ENCODE measurements around the gene NEDD8. TPM values are rescaled to one million over a fixed set of nuclear protein-coding genes. Genes with fewer than 3 reads are reported as not detected.

Gene NEDD8
- 62.3 TPM for total RNA-seq

DNA sequence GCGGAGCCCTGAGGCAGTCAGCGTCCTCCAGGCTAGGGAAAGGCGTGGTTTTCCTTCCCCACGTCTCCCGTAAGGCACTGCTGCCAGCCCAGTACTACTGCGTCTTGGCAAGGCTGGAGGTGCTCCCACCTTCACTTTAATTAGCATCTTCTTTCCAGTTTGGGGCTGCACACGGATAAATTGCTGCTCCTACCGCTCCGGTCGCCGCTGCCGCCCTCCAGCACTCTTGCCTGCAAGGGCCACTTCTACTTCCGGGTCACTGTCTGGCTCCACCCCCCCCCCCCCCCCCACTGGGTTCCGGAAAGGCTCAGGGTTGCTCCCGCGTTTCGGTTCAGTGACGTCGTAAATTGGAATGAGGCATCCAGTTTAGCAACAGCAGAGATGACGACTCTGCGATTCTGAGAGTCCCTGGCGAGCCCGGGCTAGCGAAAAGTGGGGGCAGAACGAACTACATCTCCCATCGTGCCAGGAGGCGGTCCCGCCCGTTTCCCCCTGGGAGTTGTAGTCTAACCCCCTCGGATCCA, at the start of gene NEDD8:
TSS of gene NEDD8 (minus strand) at position 247 of the 524 bp plus-strand sequence. CDS start at position 147, 100 bp downstream.

DNA sequence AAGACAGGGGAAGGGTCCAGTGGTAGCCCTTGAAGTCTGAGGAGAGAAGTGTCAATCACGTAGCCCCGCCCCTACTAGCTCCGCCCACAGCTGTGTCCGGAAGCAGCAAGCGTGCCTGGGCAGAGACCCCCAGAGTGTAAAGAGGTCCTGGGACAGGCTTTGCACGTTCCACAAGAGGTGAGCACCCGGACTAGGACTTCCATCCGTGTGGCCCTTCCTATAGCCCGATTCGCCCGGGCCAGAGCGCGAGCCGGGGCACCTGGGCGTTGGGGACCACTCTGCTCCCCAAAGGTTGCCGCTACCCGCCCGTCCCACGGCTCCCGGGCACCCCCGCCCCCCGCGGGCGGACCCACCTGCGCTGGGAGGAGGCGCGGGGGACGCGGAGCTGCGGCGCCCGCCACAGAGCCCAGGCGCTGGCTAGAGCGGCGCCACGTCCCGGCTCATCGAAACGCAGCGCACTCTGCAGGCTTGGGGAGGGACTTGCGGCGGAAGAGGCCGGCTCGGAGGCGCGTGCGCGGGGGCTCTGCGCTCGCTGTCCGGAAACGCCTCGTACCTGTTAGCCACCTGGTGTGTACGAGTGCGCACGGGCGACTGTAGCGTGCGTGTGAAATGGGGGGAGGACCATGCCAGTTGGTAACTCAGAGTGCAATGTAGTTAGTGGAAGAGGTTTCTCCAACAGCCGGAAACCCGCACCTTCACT, 39.1 kb upstream of the NEDD8 start, which contains the start of gene RABGGTA:
TSS of gene RABGGTA (minus strand) at position 464 of the 700 bp plus-strand sequence. CDS start 482 bp downstream, outside the sequence.

DNA sequence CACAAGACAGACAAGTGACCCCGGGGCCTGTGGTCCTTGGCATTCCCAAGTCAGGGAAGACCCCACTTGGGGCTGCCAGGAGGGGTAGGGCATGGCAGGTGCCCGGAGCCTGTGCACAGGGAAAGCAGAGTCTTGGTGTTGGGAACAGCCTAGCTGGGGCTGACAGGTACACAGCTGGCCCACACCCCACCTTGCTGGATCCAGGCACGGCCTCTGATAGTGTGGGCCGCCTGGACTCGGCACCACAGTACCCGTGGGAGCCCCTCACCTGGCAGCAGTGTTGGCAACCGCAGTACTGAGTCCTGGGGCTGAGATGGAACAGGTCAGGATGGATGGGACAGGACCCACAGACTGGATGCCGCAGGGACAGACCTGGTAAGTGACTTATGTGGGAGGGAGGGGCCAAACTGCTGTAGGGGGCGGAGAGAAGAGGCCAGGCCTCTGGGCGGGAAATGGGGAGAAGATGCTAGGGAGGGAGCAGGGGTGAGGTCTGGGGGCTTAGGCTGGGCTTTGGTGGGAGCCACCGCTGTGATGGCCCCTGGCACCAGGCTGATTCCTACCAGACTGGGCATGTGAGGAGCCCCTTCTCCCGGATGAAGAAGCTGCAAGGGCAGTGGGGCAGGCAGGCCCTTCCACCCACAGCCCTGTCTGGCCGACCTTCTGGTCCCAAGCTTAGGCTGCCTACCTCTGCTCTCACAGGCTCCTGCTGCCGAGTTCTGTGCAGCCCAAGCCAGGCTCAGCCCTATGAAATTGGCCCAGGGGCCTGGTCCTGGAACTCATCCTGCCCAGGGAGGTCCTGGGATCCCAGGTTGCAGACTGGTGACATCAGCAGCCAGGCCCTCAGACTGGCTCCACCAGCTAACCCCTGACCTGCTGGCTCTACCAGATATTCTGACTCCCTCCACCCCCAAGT, 30.9 kb upstream of the NEDD8 start, which contains the start of gene TGM1:
TSS of gene TGM1 (minus strand) at position 357 of the 913 bp plus-strand sequence. CDS start 825 bp downstream, outside the sequence.

DNA sequence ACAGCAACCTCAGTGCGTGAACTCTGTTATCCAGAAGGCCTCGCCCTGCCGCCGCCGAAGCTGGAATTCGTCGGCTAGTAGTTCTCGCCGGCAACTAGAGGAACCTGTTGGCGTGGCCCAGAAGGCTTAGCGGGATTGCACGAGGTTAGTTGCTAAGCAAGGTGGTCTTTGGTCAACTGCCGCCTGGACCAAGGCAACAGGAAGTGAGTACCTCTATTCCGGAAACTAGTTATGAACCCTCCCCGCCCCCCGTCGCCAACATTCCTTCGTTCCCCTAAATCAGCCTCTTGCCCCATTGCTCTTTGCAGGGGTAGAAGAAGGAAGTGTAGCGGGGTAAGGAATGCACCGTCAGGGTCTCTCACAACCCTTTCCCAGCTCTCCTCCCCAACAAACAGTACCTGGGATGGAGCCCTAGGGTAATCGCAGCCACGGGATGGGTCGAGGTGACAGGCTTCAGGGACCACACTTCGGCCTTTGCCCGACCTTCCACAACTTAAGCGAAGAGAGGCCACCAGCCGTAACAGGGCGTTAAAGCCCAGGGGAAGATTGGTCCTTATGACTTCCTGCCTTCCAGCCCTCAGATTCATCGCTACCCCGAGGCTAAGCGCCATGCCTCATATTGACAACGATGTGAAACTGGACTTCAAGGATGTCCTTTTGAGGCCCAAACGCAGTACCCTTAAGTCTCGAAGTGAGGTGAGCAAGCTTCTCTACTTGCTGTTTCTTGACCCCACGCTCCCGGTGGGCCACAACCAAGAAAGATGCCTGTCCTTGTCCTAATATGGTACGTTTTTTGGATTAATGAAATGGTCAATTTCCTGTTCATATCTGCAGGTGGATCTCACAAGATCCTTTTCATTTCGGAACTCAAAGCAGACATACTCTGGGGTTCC, 724 bp upstream of the NEDD8 start, which contains the start of gene GMPR2:
TSS of gene GMPR2 (plus strand) at position 285 of the 893 bp plus-strand sequence. CDS start at position 610, 325 bp downstream.

DNA sequence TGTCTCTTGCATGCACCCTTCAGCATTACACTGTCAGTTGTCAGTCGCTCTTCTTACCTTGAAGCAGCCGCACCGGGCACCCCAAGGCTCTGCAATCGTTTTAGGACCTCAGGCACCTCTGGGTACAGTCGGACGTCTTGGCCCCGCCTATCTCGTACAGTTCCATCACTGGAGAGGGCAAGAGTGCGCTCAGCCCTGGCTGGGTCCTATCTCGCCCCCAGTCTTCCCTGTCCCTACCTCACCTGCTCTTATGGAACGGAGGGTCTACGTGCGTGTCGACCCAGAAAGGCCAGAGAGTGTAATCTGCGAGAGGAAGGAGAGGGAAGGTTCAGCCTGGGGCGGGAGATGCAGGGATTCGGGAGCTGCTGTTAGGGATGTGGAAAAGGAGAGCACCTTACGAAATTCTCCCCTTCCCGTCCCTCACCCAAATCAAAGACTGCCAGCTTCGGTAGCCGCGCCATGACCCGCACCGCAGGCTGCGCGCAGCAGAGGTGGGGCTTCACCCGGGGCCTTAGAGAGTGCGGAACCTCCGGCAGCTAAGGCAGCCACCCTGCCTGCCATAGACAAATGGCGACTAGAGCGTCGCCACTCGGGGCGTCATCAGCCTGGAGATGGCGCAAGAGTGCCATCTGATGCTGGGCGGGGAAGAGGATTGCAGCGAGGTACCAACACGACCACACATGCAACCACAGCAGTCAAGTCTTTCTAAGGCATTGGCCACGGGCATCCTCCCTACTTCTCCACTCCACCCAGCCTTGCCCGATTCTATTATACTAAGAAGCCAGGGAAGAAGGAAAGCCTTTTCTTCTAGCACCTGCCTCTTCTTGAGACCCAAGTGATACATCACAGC, 16.4 kb downstream of the NEDD8 start, which contains the start of gene MDP1:
TSS of gene MDP1 (minus strand) at position 572 of the 850 bp plus-strand sequence. CDS start at position 461, 111 bp downstream.

DNA sequence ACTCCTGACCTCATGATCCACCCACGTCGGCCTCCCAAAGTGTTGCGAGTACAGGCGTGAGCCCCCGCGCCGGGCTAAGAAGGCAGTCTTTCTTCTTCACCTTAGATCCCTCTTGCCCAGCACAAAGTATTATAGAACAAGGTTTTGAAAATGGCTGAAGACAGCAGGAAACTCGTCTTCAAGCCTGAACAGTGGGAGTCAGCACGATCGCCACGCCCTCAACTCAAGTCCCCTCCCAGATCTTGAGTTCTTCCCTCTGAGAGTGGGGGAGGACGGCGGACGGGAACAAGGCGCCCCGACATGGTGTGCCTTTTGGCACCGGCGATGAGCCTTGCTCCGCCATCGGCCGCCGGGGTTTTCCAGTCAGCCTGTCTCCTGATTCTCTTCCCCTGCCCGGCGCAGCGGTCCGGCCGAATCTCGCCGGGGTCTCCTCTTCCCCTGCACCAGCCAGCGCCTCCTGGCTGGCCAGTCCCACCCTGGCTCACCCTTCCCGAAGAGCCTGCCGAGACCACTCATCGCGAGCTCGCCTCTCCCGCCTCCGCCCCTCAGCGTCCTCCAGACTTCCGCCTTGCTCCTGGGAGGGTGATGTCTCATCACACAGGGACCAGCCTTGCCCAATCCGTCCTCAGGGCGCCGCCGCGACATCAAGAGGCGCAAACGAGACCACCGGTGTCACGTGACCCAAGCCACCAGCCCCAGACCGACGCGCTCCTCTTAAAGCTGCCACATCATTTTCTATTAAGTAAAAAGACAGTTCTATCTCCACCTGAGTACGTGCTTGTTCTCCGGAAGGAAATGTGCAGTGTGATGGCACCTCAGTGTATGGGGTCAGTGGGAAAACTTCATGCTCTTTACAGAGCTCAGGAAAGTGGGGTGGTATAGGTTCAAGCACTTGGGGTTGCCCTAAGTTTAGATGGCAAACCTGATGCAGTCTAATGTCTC, 19.0 kb downstream of the NEDD8 start, which contains the start of gene CHMP4A:
TSS of gene CHMP4A (minus strand) at position 565 of the 942 bp plus-strand sequence. CDS start at position 516, 49 bp downstream.

DNA sequence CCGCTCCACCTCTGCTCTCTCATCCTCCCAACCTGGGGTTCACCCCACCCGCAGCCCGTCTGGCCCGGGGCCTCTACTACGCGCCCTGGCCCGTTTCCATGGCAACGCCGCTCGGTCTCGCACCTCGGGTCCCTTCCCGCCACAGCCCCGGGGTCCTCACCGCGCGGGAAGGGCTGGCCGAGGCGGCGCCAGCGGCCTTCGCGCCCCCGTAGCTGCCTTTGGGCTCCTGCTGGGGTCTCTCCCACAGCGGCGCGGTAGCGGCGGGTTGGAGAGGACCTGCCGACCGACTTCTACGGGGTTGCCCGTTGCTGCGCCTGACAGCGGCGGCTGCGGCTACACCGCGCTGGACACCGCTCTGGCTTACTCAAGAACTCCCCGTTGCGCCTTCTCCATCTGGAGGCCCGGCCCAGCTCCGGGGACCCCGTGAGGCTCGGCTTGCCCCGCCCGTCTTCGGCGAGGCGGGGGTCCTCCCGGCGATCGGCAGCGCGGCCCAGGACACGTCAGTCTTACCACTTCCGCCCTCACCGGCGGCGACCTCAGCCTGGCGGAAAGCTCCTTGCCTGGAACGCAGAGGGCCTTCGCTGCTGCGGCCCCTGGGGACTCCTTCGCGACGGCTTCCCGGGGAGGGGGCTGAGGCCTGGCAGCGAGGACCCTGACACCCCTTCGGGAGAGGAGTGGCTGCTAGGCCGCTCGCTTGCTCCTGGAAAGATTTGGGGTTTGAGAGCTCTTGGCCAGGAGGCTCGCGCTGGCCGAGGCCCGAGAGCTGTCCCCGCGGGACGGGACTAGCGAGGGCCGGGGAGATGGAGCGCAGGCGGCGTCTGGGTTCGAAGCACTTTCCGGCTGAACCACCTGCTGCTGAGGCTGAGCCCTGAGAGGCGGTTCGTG, 36.7 kb downstream of the NEDD8 start, which contains the start of gene TM9SF1:
TSS of gene TM9SF1 (minus strand) at position 256 of the 885 bp plus-strand sequence. CDS start 422 bp downstream, outside the sequence.

DNA sequence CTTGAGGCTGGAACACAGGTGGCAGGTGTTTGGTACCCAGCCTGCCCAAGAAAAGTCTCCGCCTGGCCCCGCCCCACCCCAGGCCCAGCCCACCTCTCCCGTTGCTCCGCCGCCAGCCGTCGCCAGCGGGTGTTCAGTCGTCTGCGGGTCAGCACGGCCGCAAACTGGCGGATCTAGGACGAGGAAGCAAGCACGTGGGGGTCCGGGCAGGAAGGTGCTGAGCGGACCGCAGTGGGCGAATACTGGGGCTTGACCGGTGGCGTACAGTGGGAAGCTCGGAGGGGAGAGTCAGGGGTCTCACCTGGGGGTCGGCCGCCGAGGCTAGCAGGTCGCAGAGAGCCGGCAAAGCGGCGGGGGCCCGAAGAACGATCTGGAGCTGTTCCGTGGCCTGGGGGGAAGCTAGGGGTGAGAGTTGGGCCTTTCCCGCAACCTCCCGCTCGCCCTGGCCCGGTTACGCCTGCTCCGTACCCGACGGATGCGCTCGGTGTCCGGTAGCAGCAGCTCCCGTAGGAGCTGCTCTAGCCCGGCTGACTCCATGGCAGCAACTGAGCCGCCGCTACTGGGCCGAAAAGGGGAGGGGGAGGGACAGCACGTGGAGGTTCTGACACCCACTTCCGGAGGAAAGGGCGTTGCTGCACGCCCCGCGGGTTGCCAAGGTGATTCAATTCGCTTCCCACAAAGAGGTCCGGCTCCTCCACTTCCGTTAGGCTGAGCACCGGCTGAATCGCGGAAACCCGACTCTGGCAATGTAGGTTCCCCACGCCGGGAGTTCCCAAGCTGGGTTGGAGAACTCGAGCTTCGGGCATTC, 43.7 kb downstream of the NEDD8 start, which contains the start of gene IPO4:
TSS of gene IPO4 (minus strand) at position 566 of the 808 bp plus-strand sequence. CDS start at position 537, 29 bp downstream.

DNA sequence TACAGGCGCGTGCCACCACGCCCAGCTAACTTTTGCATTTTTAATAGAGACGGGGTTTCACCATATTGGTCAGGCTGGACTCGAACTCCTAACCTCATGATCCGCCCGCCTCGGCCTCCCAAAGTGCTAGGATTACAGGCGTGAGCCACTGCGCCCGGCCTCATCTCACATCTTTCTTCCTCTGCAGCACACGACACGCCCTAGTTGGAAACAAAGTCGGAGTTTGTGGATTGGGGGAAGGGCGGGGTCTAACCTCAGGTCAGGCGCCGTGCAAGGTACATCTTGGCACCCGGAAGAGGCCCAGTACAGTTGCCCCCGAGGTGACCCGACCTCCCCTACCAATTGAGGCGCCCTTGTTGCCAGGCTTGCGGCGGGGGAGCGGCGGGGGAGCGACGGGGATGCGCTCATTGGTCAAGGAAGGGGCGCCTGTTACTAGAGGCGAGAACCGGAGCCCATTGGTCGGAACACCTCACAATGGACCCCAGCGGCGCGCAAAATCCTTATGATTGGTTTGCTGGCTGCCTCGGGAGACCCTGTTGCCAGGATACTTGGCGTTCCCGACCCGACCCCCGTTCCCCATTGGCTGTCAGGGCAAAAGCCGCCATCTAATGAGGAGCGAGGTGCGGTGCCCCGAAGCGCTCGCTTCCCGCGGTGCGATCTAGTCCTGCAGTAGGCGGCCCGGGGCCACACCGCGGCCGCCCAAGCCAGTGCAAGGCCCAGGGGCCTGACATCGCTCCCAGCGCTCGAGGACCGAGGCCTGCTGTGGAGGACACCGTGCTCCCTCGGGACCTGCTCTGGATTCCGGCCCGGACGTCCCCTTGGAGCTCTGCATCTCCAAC, 60.5 kb downstream of the NEDD8 start, which contains the start of gene REC8:
TSS of gene REC8 (plus strand) at position 659 of the 839 bp plus-strand sequence. CDS start 473 bp downstream, outside the sequence.

Small RNA genes lying within 50 kb of the gene (small RNA-seq; reads per million reads assigned to genes)
- gene AL136295.4 (ENCODE audit: low replicate concordance) (not detected), gene CHMP4A (ENCODE audit: low replicate concordance) (not detected), gene IPO4 (ENCODE audit: low replicate concordance) (not detected), gene MDP1 (ENCODE audit: low replicate concordance) (not detected)

Other genes starting within 250 kb of the NEDD8 start
- 4.4 TPM for gene DHRS4L2, start 243.4 kb downstream of the NEDD8 start, total RNA-seq
- gene CARMIL3, start 180.4 kb downstream of the NEDD8 start, total RNA-seq = 51.6 TPM
- 27.2 TPM for gene CPNE6, start 160.8 kb downstream of the NEDD8 start, total RNA-seq
- gene PCK2, start 138.1 kb downstream of the NEDD8 start, total RNA-seq = 2.2 TPM
- 64.2 TPM for gene DCAF11, start 117.6 kb downstream of the NEDD8 start, total RNA-seq
- gene NRL, start 117.4 kb downstream of the NEDD8 start, total RNA-seq = 2.2 TPM
- gene FITM1, start 101.7 kb downstream of the NEDD8 start, total RNA-seq = 0.94 TPM
- 23.2 TPM for gene PSME1, start 96.2 kb downstream of the NEDD8 start, total RNA-seq
- 10.0 TPM for gene EMC9, start 90.8 kb downstream of the NEDD8 start, total RNA-seq
- 22.2 TPM for gene PSME2, start 85.8 kb downstream of the NEDD8 start, total RNA-seq
- gene RNF31, start 84.9 kb downstream of the NEDD8 start, total RNA-seq = 38.5 TPM
- gene IRF9, start 71.1 kb downstream of the NEDD8 start, total RNA-seq = 17.5 TPM
- 33.8 TPM for gene REC8, start 60.3 kb downstream of the NEDD8 start, total RNA-seq
- 18.2 TPM for gene IPO4, start 43.6 kb downstream of the NEDD8 start, total RNA-seq
- 20.7 TPM for gene TM9SF1, start 36.9 kb downstream of the NEDD8 start, total RNA-seq
- gene TSSK4, start 26.7 kb downstream of the NEDD8 start, total RNA-seq = not detected
- gene CHMP4A, start 18.9 kb downstream of the NEDD8 start, total RNA-seq = 35.1 TPM
- 25.0 TPM for gene MDP1, start 16.3 kb downstream of the NEDD8 start, total RNA-seq
- gene GMPR2, start 562 bp upstream of the NEDD8 start, total RNA-seq = 34.7 TPM
- gene TINF2, start 10.3 kb upstream of the NEDD8 start, total RNA-seq = 51.3 TPM
- gene TGM1, start 30.8 kb upstream of the NEDD8 start, total RNA-seq = 4.4 TPM
- 30.7 TPM for gene RABGGTA, start 39.2 kb upstream of the NEDD8 start, total RNA-seq
- gene DHRS1, start 67.4 kb upstream of the NEDD8 start, total RNA-seq = 13.8 TPM
- gene NOP9, start 67.5 kb upstream of the NEDD8 start, total RNA-seq = 25.4 TPM
- gene CIDEB, start 75.6 kb upstream of the NEDD8 start, total RNA-seq = 5.6 TPM
- gene LTB4R2, start 77.8 kb upstream of the NEDD8 start, total RNA-seq = 2.2 TPM
- gene LTB4R, start 79.1 kb upstream of the NEDD8 start, total RNA-seq = 1.6 TPM
- gene ADCY4, start 102.7 kb upstream of the NEDD8 start, total RNA-seq = 3.1 TPM
- gene RIPK3, start 107.6 kb upstream of the NEDD8 start, total RNA-seq = not detected
- 4.4 TPM for gene NFATC4, start 135.8 kb upstream of the NEDD8 start, total RNA-seq
- 34.7 TPM for gene NYNRIN, start 166.6 kb upstream of the NEDD8 start, total RNA-seq
- gene CBLN3, start 197.3 kb upstream of the NEDD8 start, total RNA-seq = not detected
- 22.5 TPM for gene KHNYN, start 197.6 kb upstream of the NEDD8 start, total RNA-seq
- 24.7 TPM for gene SDR39U1, start 210.4 kb upstream of the NEDD8 start, total RNA-seq